ENCODE results near the gene ARMCX2.

Gene ARMCX2

DNA sequence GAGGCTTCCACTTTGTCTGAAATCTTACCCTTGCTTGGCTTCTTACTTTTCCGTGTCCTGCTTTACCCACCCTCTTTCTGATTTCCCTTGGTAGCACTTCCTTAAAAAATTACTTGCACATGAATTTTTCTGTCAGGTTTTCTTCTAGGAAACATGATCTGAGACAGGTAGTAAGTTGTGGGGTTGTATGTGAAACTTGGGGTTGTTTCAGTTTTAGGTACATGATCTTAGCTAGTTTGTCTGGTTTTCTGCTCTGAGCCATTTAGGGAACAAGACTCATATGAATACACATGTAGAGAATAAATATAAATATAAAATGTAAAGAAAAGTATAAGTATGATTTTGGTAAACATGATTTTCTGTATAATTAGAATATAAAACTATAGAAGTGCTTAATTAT, 17.4 kb upstream of the ARMCX2 start:
- TF ChIP-seq, protein P1, sequence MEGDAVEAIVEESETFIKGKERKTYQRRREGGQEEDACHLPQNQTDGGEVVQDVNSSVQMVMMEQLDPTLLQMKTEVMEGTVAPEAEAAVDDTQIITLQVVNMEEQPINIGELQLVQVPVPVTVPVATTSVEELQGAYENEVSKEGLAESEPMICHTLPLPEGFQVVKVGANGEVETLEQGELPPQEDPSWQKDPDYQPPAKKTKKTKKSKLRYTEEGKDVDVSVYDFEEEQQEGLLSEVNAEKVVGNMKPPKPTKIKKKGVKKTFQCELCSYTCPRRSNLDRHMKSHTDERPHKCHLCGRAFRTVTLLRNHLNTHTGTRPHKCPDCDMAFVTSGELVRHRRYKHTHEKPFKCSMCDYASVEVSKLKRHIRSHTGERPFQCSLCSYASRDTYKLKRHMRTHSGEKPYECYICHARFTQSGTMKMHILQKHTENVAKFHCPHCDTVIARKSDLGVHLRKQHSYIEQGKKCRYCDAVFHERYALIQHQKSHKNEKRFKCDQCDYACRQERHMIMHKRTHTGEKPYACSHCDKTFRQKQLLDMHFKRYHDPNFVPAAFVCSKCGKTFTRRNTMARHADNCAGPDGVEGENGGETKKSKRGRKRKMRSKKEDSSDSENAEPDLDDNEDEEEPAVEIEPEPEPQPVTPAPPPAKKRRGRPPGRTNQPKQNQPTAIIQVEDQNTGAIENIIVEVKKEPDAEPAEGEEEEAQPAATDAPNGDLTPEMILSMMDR (IDR thresholded peaks at IDR 0.05): no peak

DNA sequence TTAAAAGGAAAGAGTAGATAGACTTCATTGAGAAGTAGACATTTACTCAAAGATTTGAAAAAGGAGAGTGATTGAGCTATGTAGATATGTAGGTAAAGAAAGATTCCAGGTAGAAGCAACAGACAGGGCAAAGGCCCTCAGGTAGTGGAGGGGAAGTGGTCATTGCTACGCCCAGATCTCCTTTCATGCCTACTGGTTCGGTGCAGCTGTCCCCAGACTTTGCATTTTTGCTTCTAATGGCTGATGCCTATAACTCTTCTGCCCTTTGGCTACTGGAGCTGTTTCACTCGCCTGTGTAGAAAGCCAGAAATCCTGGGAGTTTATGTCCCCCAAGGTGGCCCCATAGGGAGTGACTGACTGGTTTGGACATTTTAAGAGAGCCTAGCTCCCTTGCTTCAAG, 16.9 kb upstream of the ARMCX2 start:
- TF ChIP-seq, protein P1 (IDR thresholded peaks at IDR 0.05): no peak

DNA sequence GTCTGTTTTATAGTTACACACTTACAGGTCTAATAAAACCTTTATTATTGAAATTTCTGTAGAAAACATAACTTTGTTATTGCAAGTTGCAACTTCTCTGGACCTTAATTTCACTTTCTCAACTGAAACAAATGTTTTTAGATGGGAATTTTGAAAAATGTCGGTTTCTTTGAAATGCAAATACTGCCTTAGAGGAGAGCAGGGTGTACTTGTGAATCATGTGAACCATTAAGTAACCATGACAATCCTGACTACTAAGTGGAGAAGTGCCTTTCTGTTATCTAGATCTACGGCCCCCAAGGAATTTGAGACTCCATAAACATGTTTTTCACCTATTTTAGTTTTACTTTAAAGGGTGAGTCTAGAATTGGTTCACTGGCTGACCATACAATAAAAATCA, 8.5 kb upstream of the ARMCX2 start:
- TF ChIP-seq, protein P1 (IDR thresholded peaks at IDR 0.05): no peak

DNA sequence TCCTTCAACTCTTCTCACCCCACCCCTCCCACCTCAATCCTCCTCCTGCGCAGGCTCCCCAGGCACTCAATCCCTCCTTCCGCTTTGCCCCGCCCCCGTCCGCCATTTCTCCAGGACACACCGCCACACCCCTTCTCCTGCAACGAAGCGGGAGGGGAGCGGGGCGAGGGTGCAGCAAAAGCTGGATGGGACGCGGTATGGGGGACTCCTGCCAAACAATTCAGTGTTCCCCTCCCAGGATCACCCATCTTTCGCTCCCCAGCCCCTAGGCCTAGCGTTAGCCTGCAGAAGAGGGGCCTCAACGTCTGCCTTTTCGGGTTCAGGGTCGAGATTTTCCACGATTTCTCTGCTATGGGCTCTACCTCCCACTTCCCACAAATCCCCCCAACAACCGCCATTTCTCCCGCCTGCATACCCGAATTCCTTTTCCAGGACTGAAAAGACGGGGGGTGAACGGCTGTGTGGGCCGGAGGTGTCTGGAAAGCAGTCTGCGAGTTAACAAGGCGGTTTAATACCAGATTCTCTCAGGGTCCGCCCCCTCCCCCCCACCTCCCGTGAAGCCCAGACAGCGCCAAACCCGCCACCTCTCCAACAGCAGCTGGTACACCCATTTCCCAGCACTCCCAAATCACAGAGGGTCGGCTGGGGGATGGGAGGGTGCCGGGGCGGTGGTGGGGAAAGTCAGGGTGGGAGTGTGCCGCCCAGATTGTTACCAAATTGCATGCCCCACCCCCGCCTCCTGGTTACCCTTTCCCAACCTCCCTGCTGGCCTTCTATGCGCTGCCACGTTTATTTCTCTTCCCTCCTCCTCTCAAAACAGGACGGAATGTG, 774 bp downstream of the ARMCX2 start:
- TF ChIP-seq, protein P1 (IDR thresholded peaks at IDR 0.05): no peak

DNA sequence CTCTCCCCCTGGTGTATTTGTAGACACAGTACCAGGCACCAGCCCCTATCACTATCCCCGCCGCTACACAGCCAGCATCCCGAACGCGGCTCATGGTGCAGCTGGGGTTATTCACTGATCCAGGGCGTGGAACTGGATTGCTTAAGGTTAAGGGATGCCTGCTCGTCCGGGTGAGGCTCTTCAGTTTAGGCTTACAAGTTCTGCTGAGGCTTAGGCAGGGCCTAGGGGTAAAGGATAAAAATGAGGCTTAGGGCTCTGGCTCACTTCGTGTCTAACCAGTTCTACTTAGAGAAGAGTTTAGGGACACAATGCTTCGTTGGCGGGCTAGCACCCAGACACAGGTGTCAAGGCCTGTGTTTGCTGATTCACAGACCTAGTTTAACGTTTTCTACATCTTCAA, 2.2 kb downstream of the ARMCX2 start:
- TF ChIP-seq, protein P1 (IDR thresholded peaks at IDR 0.05): no peak

DNA sequence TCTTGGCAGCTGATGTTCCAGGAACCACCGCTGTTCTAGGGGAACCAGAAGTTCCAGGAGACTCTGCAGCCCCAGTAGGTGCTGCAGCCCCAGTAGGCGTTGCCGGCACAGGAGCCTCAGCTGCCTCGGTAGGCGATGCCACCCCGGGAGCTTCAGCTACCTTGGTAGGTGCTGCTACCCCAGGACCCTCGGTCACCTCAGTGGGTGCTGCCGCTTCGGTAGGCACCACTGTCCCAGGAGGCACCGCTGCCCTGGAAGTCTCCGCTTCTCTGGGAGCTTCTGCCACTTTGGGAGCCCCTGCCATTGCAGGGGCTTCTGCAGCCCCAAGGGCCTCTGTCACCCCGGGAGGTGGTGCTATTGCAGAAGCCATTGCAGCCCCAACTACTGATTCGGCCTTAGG, 2.8 kb downstream of the ARMCX2 start:
- TF ChIP-seq, protein P1 (IDR thresholded peaks at IDR 0.05): no peak

DNA sequence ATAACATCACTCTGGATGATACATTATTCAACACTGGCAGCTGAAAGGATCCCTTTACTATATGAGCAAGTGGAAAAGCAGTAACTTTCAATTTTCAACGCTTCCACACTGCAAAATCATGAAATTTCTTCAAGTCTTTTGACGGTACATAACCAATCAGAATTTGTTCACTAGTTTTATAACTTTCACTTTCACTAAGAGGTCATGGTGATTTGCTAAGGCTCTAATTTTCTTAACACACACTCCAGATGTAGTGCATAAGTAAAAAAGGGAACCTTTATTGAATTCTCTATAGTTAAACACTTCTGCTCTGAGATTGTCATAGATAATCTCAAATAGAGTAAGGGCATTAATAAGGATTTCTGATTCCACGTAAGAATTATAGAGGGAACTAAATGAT, 4.1 kb downstream of the ARMCX2 start:
- TF ChIP-seq, protein P1 (IDR thresholded peaks at IDR 0.05): no peak

Data from LNCAP (cell line).